ENCODE measurements around the gene LLGL1. TPM values are rescaled to one million over a fixed set of nuclear protein-coding genes. Genes with fewer than 3 reads are reported as not detected.

The LLGL1 gene
- total RNA-seq, 1 donor: 40.7 TPM

- TF ChIP-seq CTCF (IDR thresholded peaks at IDR 0.05; ENCODE audit: insufficient read depth, low read length): no peak
- DNase-seq (ENCODE audit: low read depth): no peak
- no peak overlapping the region for H3K4me3 ChIP-seq (ENCODE audit: low read depth, low read length)
Measured at GRCh38 chr17:18248811-18249210, 23.4 kb downstream of the LLGL1 start.

GRCh38 chr17:18250259-18250658 lies 24.8 kb downstream of the LLGL1 start:
- no peak for TF ChIP-seq CTCF (IDR thresholded peaks at IDR 0.05; ENCODE audit: insufficient read depth, low read length)

GRCh38 chr17:18250708-18251107 lies 25.3 kb downstream of the LLGL1 start:
- H3K4me3 ChIP-seq (ENCODE audit: low read depth, low read length): no peak overlapping the region
- DNase-seq (ENCODE audit: low read depth): no peak
- no peak for TF ChIP-seq CTCF (IDR thresholded peaks at IDR 0.05; ENCODE audit: insufficient read depth, low read length)

More at GRCh38 chr17:18250259-18250658, 24.8 kb downstream of the LLGL1 start:
- H3K4me3 ChIP-seq (ENCODE audit: low read depth, low read length): no peak overlapping the region
- DNase-seq (ENCODE audit: low read depth): no peak

GRCh38 chr17:18251204-18251603 lies 25.8 kb downstream of the LLGL1 start:
- DNase-seq (ENCODE audit: low read depth): no peak
- no peak for TF ChIP-seq CTCF (IDR thresholded peaks at IDR 0.05; ENCODE audit: insufficient read depth, low read length)
- H3K4me3 ChIP-seq (ENCODE audit: low read depth, low read length): no peak overlapping the region

- H3K4me3 ChIP-seq (ENCODE audit: low read depth, low read length): no peak overlapping the region
- DNase-seq (ENCODE audit: low read depth): no peak
- TF ChIP-seq CTCF (IDR thresholded peaks at IDR 0.05; ENCODE audit: insufficient read depth, low read length): no peak
Measured at GRCh38 chr17:18252160-18252559, 26.7 kb downstream of the LLGL1 start.

- no peak overlapping the region for H3K4me3 ChIP-seq (ENCODE audit: low read depth, low read length)
- TF ChIP-seq CTCF (IDR thresholded peaks at IDR 0.05; ENCODE audit: insufficient read depth, low read length): no peak
- DNase-seq (ENCODE audit: low read depth): no peak
Measured at GRCh38 chr17:18253187-18253884, 27.9 kb downstream of the LLGL1 start.

All from fibroblast of the aortic adventitia (primary cell).